Upper lobe of right lung (tissue), 1 donor: ENCODE data around the gene FCN1. TPM values are rescaled to one million over a fixed set of nuclear protein-coding genes. Genes with fewer than 3 reads are reported as not detected.
A peak's percentile ranks its signal among the peaks of the same experiment; 100 is the strongest.

Source experiments
- ATAC-seq: fragments of 200-7000 bp; cut with Tn5 transposase; one replicate; pipeline ENCODE4 v1.9.1; 2020; ENCODE audit warnings: mild to moderate bottlenecking, moderate library complexity
- DNase-seq: peaks from one replicate; pipeline ENCODE4 v3.0.0-alpha.2; 2020
- H3K27ac ChIP-seq: fragments of 200-600 bp; one replicate; pipeline ENCODE4 v1.8.0; 2022
- H3K27me3 ChIP-seq: fragments of 200-600 bp; one replicate; pipeline ENCODE4 v1.8.0; 2022; ENCODE audit warnings: mild to moderate bottlenecking
- H3K36me3 ChIP-seq: fragments of 200-600 bp; one replicate; pipeline ENCODE4 v1.8.0; 2022
- H3K4me1 ChIP-seq: fragments of 200-600 bp; one replicate; pipeline ENCODE4 v1.8.0; 2022
- H3K4me3 ChIP-seq: fragments of 200-600 bp; one replicate; pipeline ENCODE4 v1.8.0; 2022; ENCODE audit warnings: mild to moderate bottlenecking
- H3K9me3 ChIP-seq: fragments of 200-600 bp; one replicate; pipeline ENCODE4 v1.8.0; 2022
- CTCF ChIP-seq: fragments of 200-600 bp; IDR thresholded peaks from one replicate; pipeline ENCODE4 v1.8.0; 2022; ENCODE audit warnings: antibody characterized with exemption
- intact Hi-C: fragments of 100-400 bp; cut with DNase I; formaldehyde crosslinking; loops from one replicate; pipeline ENCODE4 v1.11.0; 2022
- total RNA-seq: library from RNA; stranded (reverse); fragmentation: NEBNext Ultra II Directional; extraction: Animal tissue kit (Norgen Biotek cat#: 25700); gene quantifications from one replicate; pipeline ENCODE4 v1.2.1, GENCODE V29; 2021
- donor health status: DM: no; HTN: yes; CAD: no; lungs with severe emphysema.

FCN1 gene
- total RNA-seq, 1 donor from 2014 or later = 63.0 TPM

- Histone ChIP-seq H3K27ac (no peak overlapping the region), H3K4me1 (peaks cover 6% of the 10 kb centered on the region), H3K36me3 (no peaks in the 10 kb centered on the region), H3K27me3 (no peaks in the 10 kb centered on the region), H3K4me3 (no peak overlapping the region), H3K9me3 (no peaks in the 10 kb centered on the region)
- intact Hi-C loops = no loop called here
- TF ChIP-seq CTCF = no peak
- DNase-seq (no peak), ATAC-seq (peak; percentile 49)
These were observed 42.3 kb downstream of the FCN1 start for GRCh38 chr9:134875371-134875770.

- no peaks in the 10 kb centered on the region for H3K36me3 ChIP-seq
- no peaks in the 10 kb centered on the region for H3K27me3 ChIP-seq
- no peak overlapping the region for H3K4me3 ChIP-seq
- H3K27ac ChIP-seq = no peak overlapping the region
- intact Hi-C loops = no loop called here
- no peak for ATAC-seq
- no peak for TF ChIP-seq CTCF
- DNase-seq = no peak
- H3K4me1 ChIP-seq = peaks cover 6% of the 10 kb centered on the region
- H3K9me3 ChIP-seq = no peaks in the 10 kb centered on the region
These were observed 45.1 kb downstream of the FCN1 start for GRCh38 chr9:134872482-134873231.

GRCh38 chr9:134871697-134872340 is 45.9 kb downstream of the FCN1 start:
- H3K36me3 ChIP-seq = no peaks in the 10 kb centered on the region
- ATAC-seq = peak; percentile 73
- H3K4me3 ChIP-seq = no peak overlapping the region
- no peak for DNase-seq
- intact Hi-C loops = no loop called here
- peak overlapping the region; percentile 70 for H3K27ac ChIP-seq
- TF ChIP-seq CTCF = no peak
- H3K4me1 ChIP-seq = peaks cover 6% of the 10 kb centered on the region
- no peaks in the 10 kb centered on the region for H3K9me3 ChIP-seq
- no peaks in the 10 kb centered on the region for H3K27me3 ChIP-seq

- H3K27ac ChIP-seq = peak overlapping the region; percentile 70
- peaks cover 6% of the 10 kb centered on the region for H3K4me1 ChIP-seq
- no peak for TF ChIP-seq CTCF
- ATAC-seq (peak; percentile 20), DNase-seq (no peak)
- H3K36me3 ChIP-seq = no peaks in the 10 kb centered on the region
- H3K27me3 ChIP-seq = no peaks in the 10 kb centered on the region
- no peak overlapping the region for H3K4me3 ChIP-seq
- intact Hi-C loops = no loop called here
- no peaks in the 10 kb centered on the region for H3K9me3 ChIP-seq
These were observed 46.7 kb downstream of the FCN1 start for GRCh38 chr9:134870746-134871662.

GRCh38 chr9:134870301-134870694 is 47.4 kb downstream of the FCN1 start:
- no peaks in the 10 kb centered on the region for H3K9me3 ChIP-seq
- H3K36me3 ChIP-seq = no peaks in the 10 kb centered on the region
- H3K27me3 ChIP-seq = no peaks in the 10 kb centered on the region
- TF ChIP-seq CTCF = no peak
- ATAC-seq (peak; percentile 21), DNase-seq (no peak)
- H3K27ac ChIP-seq = peak overlapping the region; percentile 70
- peaks cover 6% of the 10 kb centered on the region for H3K4me1 ChIP-seq
- no peak overlapping the region for H3K4me3 ChIP-seq
- intact Hi-C loops = no loop called here
